K562 (cell line): ENCODE results near the gene CHD2. TPM values are rescaled to one million over a fixed set of nuclear protein-coding genes. Genes with fewer than 3 reads are reported as not detected.

Source experiments
- EP300 ChIP-seq: IDR thresholded peaks from 2 replicates; pipeline ENCODE4 v1.6.1; 2012; ENCODE audit warnings: low read length, improper control_type of control experiment
- GABPB1 ChIP-seq: sonication (generic); formaldehyde crosslinking; IDR thresholded peaks from 2 replicates; pipeline ENCODE4 v1.8.0; 2022; ENCODE audit warnings: mild to moderate bottlenecking, missing genetic modification reagents
- ILF3 ChIP-seq: fragments of 450-650 bp; IDR thresholded peaks from 2 replicates; pipeline ENCODE4 v1.6.1; 2018; ENCODE audit warnings: antibody characterized with exemption, mild to moderate bottlenecking, moderate library complexity, borderline replicate concordance
- LEF1 ChIP-seq: fragments of 450-650 bp; IDR thresholded peaks from 2 replicates; pipeline ENCODE4 v1.6.1; 2016; ENCODE audit warnings: mild to moderate bottlenecking
- MEIS2 ChIP-seq: fragments of 450-650 bp; IDR thresholded peaks from 2 replicates; pipeline ENCODE4 v1.6.1; 2014; ENCODE audit warnings: mild to moderate bottlenecking; ENCODE audit not compliant: partially characterized antibody
- NFE2 ChIP-seq: IDR thresholded peaks from 2 replicates; pipeline ENCODE4 v1.6.1; 2014; ENCODE audit warnings: antibody characterized with exemption, low read depth
- RBM14 ChIP-seq: fragments of 200-400 bp; formaldehyde crosslinking; IDR thresholded peaks from 2 replicates; pipeline ENCODE4 v1.6.1; 2018; ENCODE audit warnings: low read depth, mild to moderate bottlenecking, low read length, moderate library complexity, borderline replicate concordance; ENCODE audit not compliant: insufficient read depth
- ZBTB1 ChIP-seq: sonication (generic); formaldehyde crosslinking; IDR thresholded peaks from 2 replicates; pipeline ENCODE4 v1.8.1; 2023; ENCODE audit warnings: missing genetic modification reagents, low read depth, mild to moderate bottlenecking, borderline replicate concordance
- ZNF124 ChIP-seq: sonication (generic); formaldehyde crosslinking; IDR thresholded peaks from 2 replicates; pipeline ENCODE4 v1.8.1; 2022; ENCODE audit warnings: missing genetic modification reagents
- ZNF165 ChIP-seq: fragments of 250-450 bp; sonication (Bioruptor Pico); IDR thresholded peaks from 2 replicates; pipeline ENCODE4 v1.4.0; 2020; ENCODE audit warnings: borderline replicate concordance
- ZNF239 ChIP-seq: fragments of 250-450 bp; sonication (Bioruptor Pico); IDR thresholded peaks from 2 replicates; pipeline ENCODE4 v1.4.0; 2020; ENCODE audit warnings: mild to moderate bottlenecking
- ZNF316 ChIP-seq: fragments of 450-650 bp; IDR thresholded peaks from 2 replicates; pipeline ENCODE4 v1.6.1; 2016
- ZNF347 ChIP-seq: fragments of 450-650 bp; formaldehyde crosslinking; IDR thresholded peaks from 2 replicates; pipeline ENCODE4 v1.4.0; 2020; ENCODE audit warnings: low read depth, mild to moderate bottlenecking, moderate library complexity
- polyA plus RNA-seq, 8 experiments: library from polyadenylated mRNA; depleted of rRNA in 4 of 8; stranded (reverse) in 5 of 8; unstranded in 3 of 8; fragments of >200 nt; fragmentation: Nextera tagmentation in 2 of 8; fragmentation: Illumina TruSeq in 1 of 8; extraction: Ambion mirVana in 2 of 8; extraction: Trizol in 1 of 8; gene quantifications; 2 replicates each; pipeline versions ENCODE4 v1.2.1 to v1.2.3, GENCODE V29; 2011 to 2014; ENCODE audit warnings: inconsistent platforms in 1 of 8, missing spikeins in 1 of 8
- total RNA-seq, 7 experiments: library from RNA; depleted of rRNA in 6 of 7; stranded (reverse); fragments of >200 nt in 6 of 7; fragmentation: Illumina TruSeq in 2 of 7; extraction: Trizol in 2 of 7; gene quantifications; 2 replicates each; pipeline versions ENCODE4 v1.2.1 to v1.2.3, GENCODE V29; 2011 to 2021; ENCODE audit warnings: low replicate concordance in 1 of 7
- TF ChIP-seq, protein P1 (sequence below): sonication (generic); formaldehyde crosslinking; IDR thresholded peaks from 2 replicates; pipeline ENCODE4 v1.8.0; 2023; ENCODE audit warnings: mild to moderate bottlenecking, missing genetic modification reagents

The CHD2 gene
- total and polyA plus RNA-seq, 9 of the 15 experiments (the other 6 are each of a cell fraction or from before 2014, with no cell fraction given): 38.9 to 70.8 (median 56.2) TPM

DNA sequence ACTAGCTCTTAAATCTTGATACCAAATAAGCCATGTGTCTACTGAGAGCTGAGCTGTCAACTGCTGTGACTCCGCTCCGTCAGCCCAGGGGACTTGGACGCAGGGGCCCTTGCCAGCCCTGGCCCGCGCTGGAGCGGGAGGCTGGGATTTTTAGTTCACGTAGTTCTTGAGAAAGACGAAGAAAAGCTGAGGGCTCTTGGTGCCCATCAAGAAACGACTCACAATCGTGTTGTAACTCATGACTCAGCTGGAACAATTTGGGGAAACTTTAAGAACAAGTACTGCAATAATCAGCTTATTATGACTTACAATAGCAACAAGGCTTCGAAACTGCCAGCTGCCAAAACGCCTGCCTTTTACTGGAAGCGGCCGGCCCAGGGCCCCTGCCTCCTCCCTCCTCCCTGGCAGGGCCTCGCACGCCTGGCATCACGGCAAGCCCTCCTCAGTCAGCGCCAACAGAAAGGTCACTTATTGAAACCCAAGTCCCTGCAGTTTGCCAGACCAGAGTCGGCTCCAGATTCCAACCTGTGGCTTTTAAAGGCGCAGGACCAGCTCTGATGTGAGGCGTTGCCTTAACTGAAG is 128.6 kb downstream of the CHD2 start (continued):
- TF ChIP-seq ZNF347 (CRISPR knock-in tag): no peak
- TF ChIP-seq ZNF124: no peak
- TF ChIP-seq ILF3: no peak
- peak; percentile 26; the same call in 1 of the 2 replicates for TF ChIP-seq NFE2
- TF ChIP-seq EP300: no peak
- no peak for TF ChIP-seq RBM14
- TF ChIP-seq, protein P1, sequence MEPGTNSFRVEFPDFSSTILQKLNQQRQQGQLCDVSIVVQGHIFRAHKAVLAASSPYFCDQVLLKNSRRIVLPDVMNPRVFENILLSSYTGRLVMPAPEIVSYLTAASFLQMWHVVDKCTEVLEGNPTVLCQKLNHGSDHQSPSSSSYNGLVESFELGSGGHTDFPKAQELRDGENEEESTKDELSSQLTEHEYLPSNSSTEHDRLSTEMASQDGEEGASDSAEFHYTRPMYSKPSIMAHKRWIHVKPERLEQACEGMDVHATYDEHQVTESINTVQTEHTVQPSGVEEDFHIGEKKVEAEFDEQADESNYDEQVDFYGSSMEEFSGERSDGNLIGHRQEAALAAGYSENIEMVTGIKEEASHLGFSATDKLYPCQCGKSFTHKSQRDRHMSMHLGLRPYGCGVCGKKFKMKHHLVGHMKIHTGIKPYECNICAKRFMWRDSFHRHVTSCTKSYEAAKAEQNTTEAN (CRISPR knock-in tag): no peak
- TF ChIP-seq ZNF239: no peak
- no peak for TF ChIP-seq MEIS2
- peak; percentile 27; the same call in 1 of the 2 replicates for TF ChIP-seq ZNF316
- TF ChIP-seq LEF1: no peak
- TF ChIP-seq ZBTB1 (CRISPR knock-in tag): no peak
- no peak for TF ChIP-seq GABPB1 (CRISPR knock-in tag)
- TF ChIP-seq ZNF165 (CRISPR knock-in tag): no peak
- TF ChIP-seq, all 486 proteins: peak for 7
